Esophagus squamous epithelium (tissue), 5 donors: ENCODE measurements around the gene TEFM. TPM values are rescaled to one million over a fixed set of nuclear protein-coding genes. Genes with fewer than 3 reads are reported as not detected.

ENCODE experiments used
- DNase-seq: peaks from one replicate; lab custom pipeline; 2025; lab: John Stamatoyannopoulos, UW
- H3K27ac ChIP-seq, 4 donors: fragments of 200-600 bp; sonication (generic); one replicate each; pipeline ENCODE4 v1.5.1; 2016 to 2019; ENCODE audit warnings: mild to moderate bottlenecking in 1 of 4
- H3K27me3 ChIP-seq, 4 donors: fragments of 200-600 bp; sonication (generic); 1 replicate in 3 of 4; 2 replicates in 1 of 4; pipeline versions ENCODE4 v1.5.1 to v1.6.0; 2017 to 2021; ENCODE audit warnings: antibody characterized with exemption in 1 of 4
- H3K36me3 ChIP-seq, 3 donors: fragments of 200-600 bp; sonication (generic); one replicate each; pipeline ENCODE4 v1.5.1; 2016 to 2019
- H3K4me1 ChIP-seq, 3 donors: fragments of 200-600 bp; sonication (generic); one replicate each; pipeline ENCODE4 v1.5.1; 2017 to 2019
- H3K4me3 ChIP-seq, 4 donors: fragments of 200-600 bp; sonication (generic); 1 replicate in 3 of 4; 2 replicates in 1 of 4; pipeline ENCODE4 v1.5.1; 2016 to 2019; ENCODE audit warnings: mild to moderate bottlenecking in 2 of 4, moderate library complexity in 1 of 4
- H3K9me3 ChIP-seq, 3 donors: fragments of 200-600 bp; sonication (generic); one replicate each; pipeline ENCODE4 v1.5.1; 2016 to 2019
- POLR2A ChIP-seq, 4 donors: fragments of 450-650 bp; IDR thresholded peaks; one replicate each; pipeline ENCODE4 v1.6.1; 2017; ENCODE audit warnings: antibody characterized with exemption in 4 of 4, mild to moderate bottlenecking in 4 of 4, moderate library complexity in 3 of 4
- WGBS, 2 donors: methylation state at CpG; one replicate each; pipeline ENCODE4 v1.1.5; 2018; 5-methylcytosine and 5-hydroxymethylcytosine counted together
- intact Hi-C: fragments of 100-400 bp; cut with DNase I; formaldehyde crosslinking; loops from one replicate; pipeline ENCODE4 v1.15.0; 2022
- small RNA-seq, 4 donors: library from RNA; depleted of rRNA; stranded (forward); fragments of <200 nt; gene quantifications; one replicate each; pipeline ENCODE3, GENCODE V24; 2016
- total RNA-seq, 4 donors: library from RNA; depleted of rRNA; stranded (reverse); fragments of >200 nt; gene quantifications; one replicate each; pipeline ENCODE4 v1.1.0, GENCODE V29; 2016
- TF ChIP-seq, protein P1 (sequence below), 6 experiments: fragments of 450-650 bp in 4 of 6; fragments of 200-600 bp in 2 of 6; sonication (generic) in 2 of 6; IDR thresholded peaks; one replicate each; pipeline ENCODE4 v1.5.1; 2016 to 2019; ENCODE audit warnings: antibody characterized with exemption in 6 of 6, mild to moderate bottlenecking in 4 of 6, moderate library complexity in 4 of 6
- donor health status: DM: yes; HTN: yes; CAD: no.

Gene TEFM
- total RNA-seq, 4 donors from 2014 or later, result 3.6 to 17.0 (median 9.2) TPM

GRCh38 chr17:30869005-30869404 lies 37.0 kb downstream of the TEFM start:
- H3K27me3 ChIP-seq, result no peaks in the 10 kb centered on the region
- intact Hi-C loops, result no loop called here
- TF ChIP-seq, protein P1, sequence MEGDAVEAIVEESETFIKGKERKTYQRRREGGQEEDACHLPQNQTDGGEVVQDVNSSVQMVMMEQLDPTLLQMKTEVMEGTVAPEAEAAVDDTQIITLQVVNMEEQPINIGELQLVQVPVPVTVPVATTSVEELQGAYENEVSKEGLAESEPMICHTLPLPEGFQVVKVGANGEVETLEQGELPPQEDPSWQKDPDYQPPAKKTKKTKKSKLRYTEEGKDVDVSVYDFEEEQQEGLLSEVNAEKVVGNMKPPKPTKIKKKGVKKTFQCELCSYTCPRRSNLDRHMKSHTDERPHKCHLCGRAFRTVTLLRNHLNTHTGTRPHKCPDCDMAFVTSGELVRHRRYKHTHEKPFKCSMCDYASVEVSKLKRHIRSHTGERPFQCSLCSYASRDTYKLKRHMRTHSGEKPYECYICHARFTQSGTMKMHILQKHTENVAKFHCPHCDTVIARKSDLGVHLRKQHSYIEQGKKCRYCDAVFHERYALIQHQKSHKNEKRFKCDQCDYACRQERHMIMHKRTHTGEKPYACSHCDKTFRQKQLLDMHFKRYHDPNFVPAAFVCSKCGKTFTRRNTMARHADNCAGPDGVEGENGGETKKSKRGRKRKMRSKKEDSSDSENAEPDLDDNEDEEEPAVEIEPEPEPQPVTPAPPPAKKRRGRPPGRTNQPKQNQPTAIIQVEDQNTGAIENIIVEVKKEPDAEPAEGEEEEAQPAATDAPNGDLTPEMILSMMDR (IDR thresholded peaks at IDR 0.05), result no peak
- TF ChIP-seq POLR2A (IDR thresholded peaks at IDR 0.05), result no peak
- DNase-seq, result no peak
- H3K27ac ChIP-seq, result no peak overlapping the region
- WGBS, 2 donors, result 91 to 92% methylated on average over 4 to 6 of the region's 6 CpGs
- H3K9me3 ChIP-seq, result no peaks in the 10 kb centered on the region
- no peaks in the 10 kb centered on the region for H3K4me1 ChIP-seq
- no peak overlapping the region for H3K4me3 ChIP-seq
- peaks cover 0 to 51% (median 0%) of the 10 kb centered on the region in 3 donors for H3K36me3 ChIP-seq

DNA sequence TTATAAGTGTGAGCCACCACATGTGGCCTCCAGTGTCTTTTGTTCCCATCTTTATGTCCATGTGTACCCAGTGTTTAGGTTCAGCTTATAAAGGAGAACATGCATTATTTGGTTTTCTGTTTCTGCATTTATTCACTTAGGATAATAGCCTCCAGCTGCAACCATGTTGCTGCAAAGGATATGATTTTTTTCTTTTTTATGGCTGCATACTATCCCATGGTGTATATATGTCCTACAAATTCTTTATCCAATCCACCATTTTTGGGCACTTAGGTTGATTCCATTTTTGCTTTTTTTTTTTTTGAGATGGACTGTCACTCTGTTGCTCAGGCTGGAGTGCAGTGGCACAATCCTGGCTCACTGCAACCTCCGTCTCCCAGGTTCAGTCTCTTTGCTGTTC lies 41.4 kb downstream of the TEFM start:
- Histone ChIP-seq H3K4me3 (no peak overlapping the region), H3K27ac (no peak overlapping the region), H3K9me3 (no peaks in the 10 kb centered on the region), H3K4me1 (no peaks in the 10 kb centered on the region), H3K36me3 (peaks cover 0 to 26% (median 0%) of the 10 kb centered on the region in 3 donors), H3K27me3 (no peaks in the 10 kb centered on the region)
- intact Hi-C loops, result no loop called here
- TF ChIP-seq, protein P1 (IDR thresholded peaks at IDR 0.05), result no peak
- TF ChIP-seq POLR2A (IDR thresholded peaks at IDR 0.05), result no peak
- no peak for DNase-seq
- WGBS, 2 donors, result 100% methylated on average over 1 of the region's 1 CpG

DNA sequence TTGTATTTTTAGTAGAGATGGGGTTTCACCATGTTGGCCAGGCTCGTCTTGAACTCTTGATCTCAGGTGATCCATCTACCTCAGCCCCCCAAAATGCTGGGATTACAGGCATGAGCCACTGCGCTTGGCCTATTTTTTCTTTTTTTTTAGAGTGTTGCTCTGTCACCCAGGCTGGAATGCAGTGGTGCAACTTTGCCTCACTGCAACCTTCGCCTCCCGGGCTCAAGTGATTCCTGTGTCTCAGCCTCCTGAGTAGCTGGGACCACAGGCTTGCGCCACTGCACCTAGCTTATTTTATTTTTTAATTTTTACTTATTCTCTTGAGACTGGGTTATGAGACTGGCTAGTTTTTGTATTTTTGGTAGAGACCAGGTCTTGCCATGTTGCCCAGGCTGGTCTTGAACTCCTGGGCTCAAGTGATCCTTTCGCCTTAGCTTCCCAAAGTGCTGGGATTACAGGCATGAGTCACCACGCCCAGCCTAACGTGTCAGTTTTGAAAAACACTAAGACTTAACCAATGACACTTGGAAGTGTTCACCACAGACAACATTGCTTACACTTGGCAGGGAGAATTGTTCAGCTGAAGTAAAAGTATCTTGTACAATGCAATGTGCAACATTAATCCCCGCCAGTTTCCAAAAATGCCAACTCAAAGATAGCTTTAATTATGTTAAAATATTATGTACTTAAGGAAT lies 47.3 kb downstream of the TEFM start:
- WGBS, 2 donors, result 81 to 82% methylated on average over 9 of the region's 9 CpGs
- Histone ChIP-seq H3K36me3 (peaks cover 0 to 17% (median 0%) of the 10 kb centered on the region in 3 donors), H3K4me3 (no peak overlapping the region), H3K27ac (no peak overlapping the region), H3K27me3 (no peaks in the 10 kb centered on the region), H3K9me3 (no peaks in the 10 kb centered on the region), H3K4me1 (no peaks in the 10 kb centered on the region)
- TF ChIP-seq, protein P1 (IDR thresholded peaks at IDR 0.05), result no peak
- no peak for TF ChIP-seq POLR2A (IDR thresholded peaks at IDR 0.05)
- no peak for DNase-seq
- intact Hi-C loops, result no loop called here

- 95% methylated on average over 3 of the region's 3 CpGs for WGBS, 2 donors
- no peaks in the 10 kb centered on the region for H3K4me1 ChIP-seq
- H3K9me3 ChIP-seq, result no peaks in the 10 kb centered on the region
Measured at GRCh38 chr17:30854146-30854545, 51.9 kb downstream of the TEFM start.

More at GRCh38 chr17:30854146-30854545, 51.9 kb downstream of the TEFM start:
- intact Hi-C loops, result no loop called here
- H3K27me3 ChIP-seq, result no peaks in the 10 kb centered on the region
- DNase-seq, result no peak
- TF ChIP-seq POLR2A (IDR thresholded peaks at IDR 0.05), result no peak
- TF ChIP-seq, protein P1 (IDR thresholded peaks at IDR 0.05), result no peak
- H3K36me3 ChIP-seq, result peaks cover 0 to 11% (median 0%) of the 10 kb centered on the region in 3 donors
- no peak overlapping the region for H3K27ac ChIP-seq
- no peak overlapping the region for H3K4me3 ChIP-seq

Small RNA genes within 50 kb of the gene (small RNA-seq; reads per million reads assigned to genes)
- 0 reads per million in 4 donors for gene RNU6-298P

Other genes starting within 250 kb of the TEFM start
- gene CRLF3, start 81.5 kb downstream of the TEFM start, total RNA-seq, result 10 to 100 TPM; 13.3 to 27.4 (median 20.4) TPM
- 1 to 10 TPM; 2.5 to 6.7 (median 3.3) TPM for gene ATAD5, start 74.3 kb downstream of the TEFM start, total RNA-seq
- gene ADAP2, start 15.7 kb upstream of the TEFM start, total RNA-seq, result 10 to 100 TPM in 1 of 4 donors, 1 to 10 TPM in 3; 3.0 to 15.0 (median 9.4) TPM
- 10 to 100 TPM; 19.7 to 27.1 (median 21.9) TPM for gene RNF135, start 64.8 kb upstream of the TEFM start, total RNA-seq
- gene NF1, start 188.7 kb upstream of the TEFM start, total RNA-seq, result 10 to 100 TPM; 15.6 to 48.4 (median 26.9) TPM